GM20431 (cell line): Measurements from ENCODE around the gene NUP210L.
"Not testable (repeated sequence)": the region's sequence is repeated elsewhere in the genome, so short reads cannot be mapped to it uniquely, and the experiment has no call there.

Source experiments
- in situ Hi-C: fragments of 300-500 bp; cut with MseI, MboI; formaldehyde crosslinking; loops from one replicate; pipeline ENCODE4 v1.15.0; 2020; ENCODE audit warnings: low sequenced_read_pairs; ENCODE audit not compliant: unreplicated experiment

The NUP210L gene

DNA sequence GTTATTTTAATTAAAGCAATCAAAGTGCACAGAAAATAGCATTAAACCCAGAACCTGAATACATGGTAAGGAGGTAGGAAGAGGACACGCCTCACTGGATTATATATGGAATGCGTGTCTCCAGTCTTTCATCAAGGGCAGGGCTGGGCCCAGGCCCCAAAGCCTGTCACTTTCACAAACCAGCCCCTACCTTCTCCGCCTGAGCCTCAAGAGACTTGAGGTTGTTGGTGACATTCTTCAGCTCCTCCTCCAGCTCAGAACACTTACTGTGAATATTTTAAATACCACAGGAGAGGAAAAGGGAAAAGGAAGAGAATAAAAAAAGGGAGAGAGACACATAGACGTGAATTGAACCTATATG is 16.3 kb upstream of the NUP210L start:
- in situ Hi-C loops: no loop called here

DNA sequence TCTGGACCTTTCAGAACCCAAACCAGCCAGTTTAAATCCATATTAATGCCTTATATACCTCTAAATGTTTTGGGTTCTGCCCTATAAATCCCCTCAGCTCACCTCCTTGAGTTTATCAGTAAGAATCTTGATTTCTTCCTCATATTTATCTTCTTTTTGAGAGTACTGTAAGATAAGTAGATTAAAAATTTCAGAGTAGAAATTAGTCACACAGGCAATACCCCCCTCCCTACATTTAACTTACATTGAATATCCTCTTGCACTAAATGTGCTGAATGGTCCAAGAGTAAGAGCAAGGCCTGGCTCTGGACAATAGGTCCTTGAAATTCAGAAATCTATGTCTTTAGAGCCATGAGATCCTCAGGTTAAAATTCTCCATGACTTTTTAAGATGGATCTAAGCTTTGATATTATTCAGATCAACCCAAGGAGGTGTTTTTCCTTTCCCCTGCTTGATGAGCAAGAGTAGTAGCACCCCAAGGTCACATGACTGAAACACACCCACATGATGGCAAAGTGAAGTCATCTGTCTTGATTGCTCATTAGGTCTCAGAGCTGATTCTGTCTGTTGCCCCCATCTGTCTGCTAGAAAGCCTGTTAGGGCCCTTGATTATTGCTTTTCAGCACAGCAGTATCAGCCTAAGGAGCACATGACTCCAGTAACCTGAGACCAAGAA is 15.8 kb upstream of the NUP210L start:
- in situ Hi-C loops: no loop called here

DNA sequence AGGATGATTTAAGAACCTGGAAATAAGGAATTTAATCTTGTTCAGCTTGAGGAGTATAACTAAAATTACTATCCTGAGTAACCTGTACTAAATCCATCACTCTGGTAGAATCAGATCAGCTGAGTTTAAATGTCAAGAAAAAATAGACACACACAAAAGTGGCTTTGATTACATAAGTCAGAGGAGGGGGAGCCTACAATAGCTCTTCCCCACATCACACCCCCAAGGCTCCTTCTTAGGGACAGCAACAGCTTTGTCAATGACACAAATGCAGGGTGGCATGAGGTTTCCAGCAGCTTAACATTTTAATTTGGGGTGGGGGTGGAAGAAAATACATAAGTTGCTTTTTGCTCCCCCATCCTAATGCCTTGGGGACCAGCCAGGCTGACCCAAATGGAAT is 12.6 kb upstream of the NUP210L start:
- in situ Hi-C loops: no loop called here

DNA sequence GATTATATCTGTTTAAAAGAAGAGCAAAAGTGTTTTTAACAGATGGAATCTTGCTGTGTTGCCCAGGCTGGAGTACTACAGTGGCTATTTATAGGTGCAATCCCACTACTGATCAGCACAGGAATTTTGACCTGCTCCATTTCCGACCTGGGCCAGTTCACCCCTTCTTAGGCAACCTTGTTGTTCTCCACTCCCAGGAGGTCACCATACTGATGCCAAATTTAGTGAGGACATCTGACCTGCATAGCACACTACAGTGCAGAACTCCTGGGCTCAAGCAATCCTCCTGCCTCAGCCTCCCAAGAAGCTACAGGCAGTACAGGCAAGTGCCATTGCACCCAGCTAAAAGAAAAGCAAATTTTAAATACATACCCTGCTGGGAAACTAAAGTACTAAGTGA is 11.3 kb upstream of the NUP210L start:
- in situ Hi-C loops: no loop called here

DNA sequence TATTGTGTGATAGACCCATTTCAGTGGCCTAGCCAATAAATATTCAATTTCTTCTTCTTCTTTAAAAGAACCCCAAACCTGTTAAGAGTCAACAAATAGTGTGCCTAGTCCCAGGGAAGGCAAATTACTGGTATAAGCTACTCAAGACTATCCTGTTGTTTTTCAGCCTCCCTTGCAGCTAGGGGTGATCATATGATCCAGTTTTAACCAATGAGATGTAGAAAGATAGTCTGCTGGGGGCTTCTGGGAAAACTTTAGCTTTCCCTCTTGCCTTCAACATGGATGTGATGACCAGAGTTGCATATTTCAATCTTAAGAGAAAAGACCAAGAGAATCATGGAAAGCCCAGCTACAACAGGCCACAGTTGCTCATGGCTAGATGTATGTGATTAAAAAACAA is 4.7 kb upstream of the NUP210L start:
- in situ Hi-C loops: no loop called here

DNA sequence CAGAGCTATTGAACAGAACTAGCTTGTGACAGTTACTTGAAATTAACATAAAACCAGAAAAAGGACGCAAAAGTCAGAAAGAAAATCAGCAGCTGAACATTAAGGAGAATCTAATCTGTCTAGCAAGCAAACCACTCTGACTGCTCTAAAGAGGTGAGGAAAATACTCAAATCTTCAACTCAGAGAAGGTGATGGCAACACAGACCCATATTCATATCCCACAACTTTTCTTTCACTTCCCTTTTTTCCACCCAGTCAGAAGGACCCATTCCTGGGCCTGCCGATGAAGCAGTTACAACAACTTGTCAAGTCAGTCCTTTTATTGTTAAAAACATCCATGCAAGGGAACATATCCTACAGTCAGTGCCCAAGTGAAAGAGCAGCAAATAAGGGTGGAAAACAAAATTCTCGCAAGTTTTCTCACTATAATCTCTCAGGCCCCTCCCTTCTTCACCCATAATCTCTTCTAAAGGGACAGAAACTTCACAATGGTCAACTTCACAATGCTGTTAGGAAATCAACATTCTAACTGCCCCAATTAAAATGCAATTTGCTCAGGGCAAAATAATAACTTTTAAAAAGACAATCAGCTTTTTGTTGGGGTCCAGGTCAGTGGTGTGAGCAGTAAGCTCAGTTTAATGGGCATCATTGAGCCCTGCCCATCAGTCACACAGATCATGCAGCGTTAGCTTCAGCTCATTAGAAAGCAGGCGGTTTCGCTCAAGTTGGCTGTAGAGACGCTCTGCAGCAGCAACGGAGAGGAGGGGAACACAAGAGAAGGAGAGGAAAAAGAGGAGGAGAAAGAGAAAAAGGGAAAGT is 3.6 kb upstream of the NUP210L start:
- in situ Hi-C loops: no loop called here

DNA sequence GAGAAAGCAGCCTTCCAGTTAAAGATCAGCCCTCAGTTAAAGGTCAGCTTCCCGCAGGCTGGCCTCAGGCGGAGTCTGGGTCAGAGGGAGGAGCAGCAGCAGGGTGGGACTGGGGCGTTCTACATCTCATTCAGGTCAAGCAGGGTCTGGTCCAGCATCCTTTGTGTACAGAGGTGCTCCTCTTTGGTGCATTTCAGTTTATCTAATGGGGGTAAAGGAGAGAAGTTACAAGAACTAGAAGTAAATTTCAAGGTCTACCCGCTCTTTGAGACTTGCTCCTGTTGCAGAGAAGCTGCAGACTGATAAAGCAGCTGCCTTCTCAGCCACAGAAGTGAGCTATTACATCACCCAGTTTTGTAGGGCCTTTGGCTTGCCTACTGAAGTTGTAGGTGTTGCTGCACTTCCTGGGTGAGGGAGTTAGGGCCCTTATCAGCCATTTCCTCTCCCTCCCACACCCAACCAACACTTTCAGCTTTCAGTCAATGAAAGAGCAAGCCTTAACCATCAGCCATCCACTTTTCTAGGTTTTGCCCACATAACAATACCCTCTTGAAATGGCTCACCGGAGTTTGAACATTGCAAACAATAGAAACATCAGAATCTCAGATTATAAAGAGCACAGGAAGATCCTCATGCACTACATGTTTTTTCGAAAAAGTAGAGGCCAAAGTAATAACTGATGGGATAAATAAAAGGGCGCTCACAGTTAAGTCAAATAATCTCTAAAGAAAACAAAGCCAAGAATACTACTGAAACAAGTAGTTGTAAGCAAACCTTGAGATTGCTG is 2.8 kb upstream of the NUP210L start:
- in situ Hi-C loops: no loop called here

DNA sequence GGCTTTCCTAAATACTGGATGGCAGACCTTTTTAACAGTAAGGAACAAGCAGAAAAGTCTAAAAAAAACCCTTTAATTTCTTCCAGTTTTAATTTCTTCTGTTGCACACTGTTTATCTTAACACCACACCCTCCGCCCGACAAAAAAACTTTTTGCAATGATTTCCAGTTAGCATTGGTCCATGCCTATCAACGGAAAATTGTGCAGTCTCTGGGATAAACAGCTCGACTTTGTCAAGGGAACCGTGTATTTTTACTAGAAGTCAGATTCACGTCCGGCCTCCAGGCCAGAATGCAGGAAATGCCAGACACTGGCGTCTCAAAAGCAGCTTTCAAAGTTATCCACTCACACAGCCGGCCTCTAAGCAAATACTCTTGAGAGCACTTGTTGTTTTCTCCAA is 378 bp upstream of the NUP210L start:
- in situ Hi-C loops: no loop called here

DNA sequence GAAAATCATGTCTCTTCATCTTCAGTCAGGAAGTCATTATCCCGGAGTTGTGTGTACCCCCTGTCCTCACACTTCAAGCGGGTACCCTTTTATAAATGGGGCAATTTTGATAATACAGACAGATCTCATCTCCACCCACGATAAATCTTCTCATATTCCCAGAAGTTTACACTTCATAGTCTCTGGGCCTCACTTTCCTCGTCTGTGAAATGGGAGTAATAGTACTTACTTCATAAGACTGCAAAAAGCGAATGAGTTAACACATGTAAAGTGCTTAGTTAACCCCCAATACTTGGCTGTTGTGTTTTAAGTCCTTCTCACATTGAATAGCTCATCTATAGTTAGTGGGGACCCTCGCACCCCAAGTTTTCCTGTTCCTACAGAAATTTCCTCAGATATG is 820 bp downstream of the NUP210L start:
- in situ Hi-C loops: no loop called here

DNA sequence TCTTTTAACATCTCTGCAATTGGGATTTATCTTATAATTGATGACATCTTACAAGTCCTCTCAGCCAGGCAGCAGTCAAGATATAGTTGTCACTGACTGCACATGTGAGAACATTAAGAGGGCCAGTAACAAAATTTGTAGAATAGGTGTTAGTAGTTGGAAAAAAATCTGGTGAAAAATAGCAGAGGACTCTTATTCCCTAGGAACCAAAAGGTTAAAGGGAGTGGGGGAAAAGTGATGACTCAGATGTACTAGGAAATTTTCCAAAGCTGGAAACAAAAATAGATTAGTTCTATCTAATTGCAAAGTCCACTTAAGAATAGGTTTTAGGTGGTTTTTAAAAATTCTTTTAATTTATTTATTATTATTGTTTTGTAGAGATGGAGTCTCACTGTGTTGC is 3.6 kb downstream of the NUP210L start:
- in situ Hi-C loops: no loop called here

DNA sequence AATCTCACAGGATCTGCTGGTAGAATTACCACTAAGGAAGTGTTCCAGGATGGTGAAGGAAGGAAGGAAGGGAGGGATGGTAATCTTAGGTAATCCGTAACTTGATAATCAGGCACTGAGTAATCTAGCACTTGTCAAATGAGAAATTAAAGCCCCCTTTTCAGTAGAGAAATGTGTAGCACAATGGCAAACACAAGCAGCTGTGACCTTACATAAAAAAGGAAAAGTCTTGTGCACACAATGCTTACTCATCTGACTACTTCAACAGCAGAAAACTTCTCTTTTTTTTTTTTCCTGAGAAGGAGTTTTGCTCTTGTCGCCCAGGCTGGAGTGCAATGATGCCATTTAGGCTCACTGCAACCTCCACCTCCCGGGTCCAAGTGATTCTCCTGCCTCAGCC is 6.1 kb downstream of the NUP210L start:
- in situ Hi-C loops: no loop called here

DNA sequence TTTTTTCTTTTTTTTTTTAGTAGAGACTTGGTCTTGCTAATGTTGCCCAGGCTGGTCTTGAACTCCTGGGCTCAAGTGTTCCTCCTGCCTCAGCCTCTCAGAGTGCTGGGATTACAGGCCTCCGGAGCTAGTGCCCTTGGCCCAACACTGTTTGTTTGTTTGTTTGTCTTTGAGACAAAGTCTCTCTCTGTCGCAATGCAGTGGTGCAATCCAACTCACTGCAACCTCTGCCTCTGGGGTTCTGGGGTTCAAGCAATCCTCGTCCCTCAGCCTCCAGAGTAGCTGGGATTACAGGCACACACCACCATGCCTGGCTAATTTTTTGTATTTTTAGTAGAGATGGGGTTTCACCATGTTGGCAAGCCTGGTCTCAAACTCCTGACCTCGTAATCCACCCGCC is 7.4 kb downstream of the NUP210L start:
- in situ Hi-C loops: not testable (repeated sequence)

DNA sequence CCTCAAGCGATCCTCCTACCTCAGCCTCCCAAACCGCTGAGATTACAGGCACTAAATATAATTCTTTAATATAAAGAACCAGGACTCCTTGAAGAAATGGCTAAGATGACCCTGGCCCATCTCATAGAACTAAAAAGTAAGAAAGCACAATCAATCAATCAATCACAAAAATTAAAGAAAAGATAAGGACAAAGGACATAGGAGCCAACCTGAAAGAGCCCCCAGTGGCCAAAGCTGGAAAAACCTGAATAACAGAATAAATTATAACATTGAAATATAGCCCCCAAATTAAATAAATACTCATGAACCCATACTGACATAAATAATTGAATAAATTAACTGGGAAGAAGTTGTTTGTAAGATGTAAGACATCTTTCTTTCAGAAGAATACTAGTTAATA is 8.9 kb downstream of the NUP210L start:
- in situ Hi-C loops: no loop called here

DNA sequence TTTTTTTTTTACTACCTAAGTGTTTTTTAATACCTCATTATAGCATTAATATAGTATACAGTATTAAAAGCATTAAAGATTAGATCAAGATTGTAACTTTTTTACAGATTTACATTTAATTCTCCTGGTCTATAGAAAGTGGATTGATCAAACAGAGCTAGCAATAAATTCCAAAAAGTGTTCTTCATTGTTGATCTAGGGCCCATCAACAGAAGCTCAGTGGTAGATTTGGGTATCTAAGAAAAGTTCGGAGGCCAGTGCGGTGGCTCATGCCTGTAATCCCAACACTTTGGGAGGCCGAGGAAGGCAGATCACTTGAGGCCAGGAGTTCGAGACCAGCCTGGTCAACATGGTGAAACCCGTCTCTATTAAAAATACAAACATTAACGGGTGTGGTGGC is 12.5 kb downstream of the NUP210L start:
- in situ Hi-C loops: no loop called here

DNA sequence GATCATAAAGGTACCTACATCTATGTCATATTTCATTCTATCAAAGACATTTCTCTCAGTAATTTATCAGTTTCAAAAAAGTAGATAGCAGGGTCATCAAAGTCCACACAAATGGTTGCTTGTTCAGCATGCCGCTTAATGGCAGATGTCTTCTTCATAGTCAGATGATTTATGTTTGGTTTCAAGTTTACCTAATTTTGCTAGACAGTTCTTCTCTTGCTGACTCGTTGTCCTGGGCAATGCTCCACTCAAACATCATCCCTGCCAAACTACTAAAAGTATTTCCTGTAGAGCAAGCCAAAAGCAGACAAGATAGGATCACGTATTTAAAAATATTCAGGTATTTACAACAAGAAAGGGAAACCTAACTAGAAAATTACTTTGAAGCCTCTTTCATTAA is 13.6 kb downstream of the NUP210L start:
- in situ Hi-C loops: no loop called here

DNA sequence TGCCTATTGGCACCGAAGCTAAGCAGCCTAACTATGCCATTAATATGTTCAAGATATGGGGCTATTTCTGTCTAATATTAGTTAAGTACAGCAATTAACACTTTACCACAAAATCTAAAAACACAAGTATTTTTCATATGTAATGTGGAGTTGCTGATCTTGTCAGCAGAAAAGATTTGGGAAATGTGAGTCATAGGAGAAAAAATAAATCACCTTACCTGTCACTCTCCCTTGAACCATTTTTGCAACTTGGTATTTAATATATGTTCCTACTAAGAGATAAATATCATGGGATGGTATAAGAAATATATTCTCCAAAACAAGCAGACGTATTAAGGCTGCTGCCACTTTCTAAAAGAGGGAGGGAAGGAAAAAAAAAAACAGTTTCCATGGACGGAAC is 17.0 kb downstream of the NUP210L start:
- in situ Hi-C loops: no loop called here

DNA sequence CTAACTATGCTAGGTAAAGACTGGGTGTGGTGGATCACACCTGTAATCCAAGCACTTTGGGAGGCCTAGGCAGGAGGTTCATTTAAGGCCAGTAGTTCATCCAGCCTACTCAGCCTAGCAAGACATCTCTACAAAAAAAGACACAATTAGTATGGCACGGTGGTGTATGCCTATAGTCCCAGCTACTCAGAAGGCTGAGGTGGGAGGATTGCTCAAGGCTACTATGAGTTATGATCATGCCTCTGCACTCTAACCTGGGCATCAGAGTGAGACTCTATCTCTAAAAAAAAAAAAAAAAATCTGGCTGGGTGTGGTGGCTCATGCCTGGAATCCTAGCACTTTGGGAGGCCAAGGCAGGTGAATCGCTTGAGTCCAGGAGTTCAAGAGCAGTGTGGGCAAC is 21.6 kb downstream of the NUP210L start:
- in situ Hi-C loops: no loop called here

DNA sequence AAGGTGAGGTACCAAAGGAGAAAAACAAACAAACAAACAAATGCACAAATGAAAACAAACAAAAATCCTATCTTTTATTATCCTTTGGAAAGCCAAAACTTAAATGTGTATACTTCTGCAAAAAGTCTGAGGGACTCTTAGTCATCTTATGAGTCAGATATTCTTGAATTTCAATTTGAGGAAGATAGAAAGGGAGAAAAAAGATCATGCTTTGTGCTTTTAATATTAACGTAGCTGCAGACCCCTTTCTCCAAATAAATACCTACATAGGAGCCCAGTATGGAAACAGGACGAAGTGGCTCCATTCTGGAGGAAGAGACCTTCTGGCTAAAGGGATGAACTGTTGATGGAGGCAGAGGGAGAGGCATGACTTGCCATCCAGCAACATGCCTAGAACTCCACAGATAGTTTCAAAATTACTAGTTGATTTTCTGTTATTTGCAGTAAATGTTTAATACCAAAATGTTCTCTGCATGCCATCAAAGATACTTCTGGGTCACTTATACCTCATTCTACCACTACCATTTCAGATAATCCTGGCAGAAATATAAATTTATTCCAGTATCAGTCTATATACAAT is 25.4 kb downstream of the NUP210L start:
- in situ Hi-C loops: no loop called here

DNA sequence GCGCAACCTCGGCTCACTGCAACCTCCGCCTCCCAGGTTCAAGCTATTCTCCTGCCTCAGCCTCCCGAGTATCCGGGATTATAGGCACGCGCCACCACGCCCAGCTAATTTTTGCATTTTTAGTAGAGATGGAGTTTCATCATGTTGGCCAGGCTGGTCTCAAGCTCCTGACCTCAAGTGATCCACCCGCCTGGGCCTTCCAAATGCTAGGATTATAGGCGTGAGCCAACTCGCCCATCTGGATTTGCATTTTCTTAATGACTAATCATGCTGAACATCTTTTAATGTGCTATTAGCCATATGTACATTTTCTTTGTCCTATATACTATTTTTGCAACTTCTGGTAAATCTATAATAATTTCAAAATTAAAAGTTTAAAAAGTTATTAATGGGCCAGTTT is 31.7 kb downstream of the NUP210L start:
- in situ Hi-C loops: not testable (repeated sequence)

DNA sequence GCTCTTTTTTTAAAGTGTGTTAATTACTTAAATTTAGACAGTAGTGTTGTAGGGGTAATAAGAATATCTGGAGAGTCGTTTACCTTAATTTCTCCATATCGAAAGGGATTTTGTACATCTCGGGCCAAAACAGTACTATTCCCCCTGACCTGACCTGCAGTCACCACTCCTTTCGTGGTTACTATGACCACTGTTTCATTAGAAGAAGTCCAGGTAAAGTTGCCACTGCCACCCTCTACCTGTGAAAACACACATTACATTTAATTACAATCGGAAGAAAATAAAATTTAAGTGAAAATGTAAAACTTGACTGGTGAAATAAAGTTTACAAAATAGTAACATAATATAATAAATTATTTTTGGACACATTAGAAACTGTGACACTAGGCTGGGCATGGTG is 37.2 kb downstream of the NUP210L start:
- in situ Hi-C loops: no loop called here

DNA sequence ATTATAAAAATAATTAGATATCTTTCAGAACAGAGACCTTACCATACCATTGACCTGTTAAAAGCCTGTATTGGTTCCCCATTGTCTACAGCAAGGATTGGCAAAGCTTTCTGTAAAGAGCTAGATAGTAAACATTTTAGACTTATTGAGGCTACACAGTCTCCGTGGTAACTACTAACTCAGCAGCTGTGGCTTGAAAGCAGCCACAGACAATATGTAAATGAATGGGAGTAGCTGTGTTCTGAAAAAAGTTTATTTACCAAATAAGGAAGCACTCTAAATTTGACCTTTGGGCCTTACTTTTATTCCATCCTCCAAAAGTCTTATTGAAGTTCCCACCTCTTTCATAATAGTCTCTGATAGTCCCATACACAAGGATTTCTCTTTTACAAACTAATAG is 39.7 kb downstream of the NUP210L start:
- in situ Hi-C loops: no loop called here
